ENCODE measurements around the gene PLCB1.
"Not testable (repeated sequence)": the region's sequence is repeated elsewhere in the genome, so short reads cannot be mapped to it uniquely, and the experiment has no call there.

PLCB1 gene

GRCh38 chr20:8131598-8132483 lies at the start of gene PLCB1:
PLCB1 (plus strand) TSS chr20:8132266; CDS start chr20:8132652, 386 bp downstream.
- DNase-seq = peak; percentile 81

DNA sequence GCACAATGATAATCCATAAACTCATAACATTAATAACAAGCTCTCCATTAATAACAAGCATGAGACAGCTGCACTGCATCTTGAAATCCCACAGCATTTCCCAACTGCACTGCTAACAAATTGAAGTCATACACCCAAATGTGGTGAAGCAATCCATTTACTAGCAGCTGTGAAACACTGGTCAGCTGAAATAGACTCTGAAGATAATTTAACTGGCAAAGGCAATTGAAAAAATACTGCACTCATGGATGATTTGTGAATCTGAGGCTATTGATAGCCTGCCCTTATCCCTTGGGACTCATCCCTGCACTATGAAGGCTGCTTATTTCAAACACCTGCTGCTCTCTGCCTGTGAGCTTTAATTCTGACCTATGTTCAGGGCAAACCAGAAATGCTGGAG lies 49.1 kb upstream of the PLCB1 start:
- DNase-seq = no peak

GRCh38 chr20:8089668-8090067 lies 42.4 kb upstream of the PLCB1 start:
- no peak for DNase-seq

- peak; percentile 77 for DNase-seq
Observed at GRCh38 chr20:8094415-8094818, 37.6 kb upstream of the PLCB1 start.

- DNase-seq = no peak
Observed at GRCh38 chr20:8094850-8095249, 37.2 kb upstream of the PLCB1 start.

DNA sequence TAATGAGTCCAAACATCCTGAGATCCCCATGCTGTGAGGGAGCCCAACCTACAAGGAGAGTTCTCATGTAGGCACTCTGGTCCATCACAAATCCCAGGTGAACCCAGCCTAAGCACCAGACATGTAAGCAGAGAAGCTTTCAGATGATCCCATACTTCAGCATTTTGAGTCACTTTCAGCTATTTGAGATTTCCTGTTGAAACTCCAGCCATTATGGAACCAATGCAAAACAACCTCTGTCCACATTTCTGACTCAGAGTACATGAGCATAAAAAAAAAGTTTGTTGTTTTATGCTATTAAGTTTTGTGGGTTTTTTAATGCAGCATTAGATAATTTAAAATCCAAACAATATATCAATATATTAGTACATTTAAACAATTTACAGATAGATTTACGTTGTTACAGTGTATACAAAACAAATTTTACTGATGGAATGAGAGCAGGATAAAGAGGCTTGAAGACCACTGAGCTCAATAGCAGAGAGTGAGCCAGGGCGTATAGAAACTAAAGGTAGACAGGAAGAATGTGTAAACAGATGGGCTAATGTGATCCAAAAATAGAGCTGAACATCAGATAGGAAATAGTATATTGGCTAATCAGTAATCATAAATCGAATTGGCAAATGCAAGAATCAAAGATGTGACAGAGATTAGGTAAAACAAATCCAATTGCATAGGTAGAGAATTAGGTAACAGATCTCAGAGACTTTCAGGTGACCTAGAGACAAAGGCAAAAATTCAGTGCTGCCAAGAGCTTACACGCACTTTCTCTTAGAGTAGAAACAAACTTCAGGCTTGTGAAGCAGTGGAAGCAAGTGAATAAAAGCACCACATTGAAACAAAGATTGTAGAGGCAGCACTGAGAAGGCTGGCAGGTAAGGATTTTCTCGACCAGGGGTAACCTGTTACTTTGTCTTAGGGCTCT lies 36.2 kb upstream of the PLCB1 start:
- DNase-seq = no peak

DNA sequence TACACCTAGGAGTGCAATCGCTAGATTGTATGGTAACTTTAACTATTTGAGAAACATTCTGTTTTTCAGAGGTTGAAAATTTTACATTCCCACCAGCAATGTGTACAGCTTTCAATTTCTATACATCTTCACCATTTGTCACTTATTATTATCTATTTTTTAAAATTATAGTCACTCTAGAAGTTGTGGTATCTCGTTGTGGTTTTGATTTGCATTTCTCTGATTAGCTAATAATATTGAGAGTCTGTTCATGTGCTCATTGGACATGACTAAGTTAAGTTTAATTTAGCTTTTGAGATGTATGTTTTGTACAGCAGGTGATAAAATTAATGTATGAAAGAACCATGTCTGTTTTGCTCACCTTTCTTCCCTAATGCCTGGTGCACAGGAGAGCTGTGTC lies 34.8 kb upstream of the PLCB1 start:
- DNase-seq = no peak

DNA sequence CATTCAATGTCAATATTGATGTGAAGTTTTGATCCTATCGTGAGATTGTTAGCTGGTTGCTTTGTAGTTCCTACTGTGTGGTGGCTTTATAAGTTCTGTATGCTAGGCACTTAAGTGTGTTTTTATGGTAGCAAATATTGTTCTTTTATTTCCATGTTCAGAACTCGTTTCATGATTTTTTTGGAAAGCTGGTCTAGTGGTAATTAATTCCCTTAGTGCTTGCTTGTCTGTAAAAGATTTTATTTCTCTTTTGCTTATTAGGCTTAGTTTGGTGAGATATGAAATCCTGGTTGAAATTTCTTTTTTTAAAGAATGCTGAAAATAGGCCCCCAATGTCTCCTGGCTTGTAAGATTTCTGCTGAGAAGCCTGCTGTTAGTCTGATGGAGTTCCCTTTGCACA lies 27.8 kb upstream of the PLCB1 start:
- DNase-seq = no peak

- not testable (repeated sequence) for DNase-seq
Observed at GRCh38 chr20:8114612-8115011, 17.5 kb upstream of the PLCB1 start.

DNA sequence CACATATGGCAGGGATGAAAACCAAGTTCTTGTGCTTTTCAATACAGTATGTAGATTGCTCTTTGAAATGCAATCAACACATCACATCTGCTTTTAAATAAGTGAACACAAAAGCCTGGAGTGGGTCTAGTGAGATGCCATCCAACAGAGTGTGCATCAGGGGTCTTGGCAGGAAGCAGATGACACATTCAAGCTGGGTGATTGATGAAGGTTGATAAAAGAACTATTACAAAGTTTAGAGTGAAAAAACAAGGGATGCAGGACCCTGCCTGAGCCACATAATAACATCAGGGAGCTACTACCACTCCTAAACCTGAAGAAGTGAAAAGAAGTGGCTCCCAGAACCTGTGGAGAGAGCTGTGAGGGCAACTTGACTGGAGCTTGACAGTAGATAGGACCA lies 16.6 kb upstream of the PLCB1 start:
- DNase-seq = no peak

- DNase-seq = no peak
Observed at GRCh38 chr20:8116067-8116811, 15.8 kb upstream of the PLCB1 start.

GRCh38 chr20:8117636-8118035 lies 14.4 kb upstream of the PLCB1 start:
- no peak for DNase-seq

DNA sequence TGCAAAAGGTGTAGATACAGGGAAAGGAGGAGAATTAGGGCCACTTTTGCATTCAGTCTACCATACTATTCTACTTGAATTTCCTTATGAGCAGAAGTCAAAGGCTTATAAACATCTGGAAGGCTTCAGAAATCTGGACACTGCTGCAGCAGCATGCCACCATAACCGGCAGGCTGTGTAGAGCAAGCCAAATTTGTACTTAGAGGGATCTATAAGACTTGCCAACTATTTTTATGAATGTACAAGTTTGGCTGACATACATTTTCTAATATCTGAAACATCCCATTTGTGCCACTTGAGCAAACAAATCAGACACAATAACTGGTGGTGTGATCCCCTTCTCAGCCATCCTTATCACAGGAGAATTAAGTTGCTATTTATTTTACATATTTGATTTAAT lies 14.0 kb upstream of the PLCB1 start:
- DNase-seq = no peak

- DNase-seq = no peak
Observed at GRCh38 chr20:8118760-8119159, 13.3 kb upstream of the PLCB1 start.

GRCh38 chr20:8121666-8122065 lies 10.4 kb upstream of the PLCB1 start:
- DNase-seq = no peak

- DNase-seq = no peak
Observed at GRCh38 chr20:8124639-8125038, 7.4 kb upstream of the PLCB1 start.

GRCh38 chr20:8126181-8126580 lies 5.9 kb upstream of the PLCB1 start:
- DNase-seq = no peak

GRCh38 chr20:8126841-8127378 lies 5.2 kb upstream of the PLCB1 start:
- DNase-seq = no peak

- no peak for DNase-seq
Observed at GRCh38 chr20:8127553-8128255, 4.4 kb upstream of the PLCB1 start.

- DNase-seq = no peak
Observed at GRCh38 chr20:8128291-8129060, 3.6 kb upstream of the PLCB1 start.
